CD4-positive, alpha-beta memory T cell (primary cell): Measurements from ENCODE around the gene CTSE. TPM values are rescaled to one million over a fixed set of nuclear protein-coding genes. Genes with fewer than 3 reads are reported as not detected.

Experiments used
- CTCF ChIA-PET: fragments of 350-600 bp; sonication (Branson Sonifier 250); formaldehyde crosslinking; loops from one replicate; lab custom pipeline; 2021; ENCODE audit warnings: inconsistent platforms; ENCODE audit not compliant: partially characterized antibody; lab: Charles Lee
- POLR2A ChIA-PET: fragments of 350-600 bp; sonication (Branson Sonifier 250); formaldehyde crosslinking; loops from one replicate; lab custom pipeline; 2021; ENCODE audit not compliant: partially characterized antibody; lab: Charles Lee
- DNase-seq, 5 donors: peaks; one replicate each; pipeline versions ENCODE4 v3.0.0 to v3.0.0-alpha.2; 2020 to 2022; ENCODE audit warnings: mixed read lengths in 1 of 5
- H3K27ac ChIP-seq: one replicate; pipeline ENCODE4 v1.7.0; 2013; ENCODE audit warnings: low read depth, low read length
- H3K27me3 ChIP-seq: 2 replicates; pipeline ENCODE4 v1.7.0; 2013; ENCODE audit warnings: mild to moderate bottlenecking, low read length, moderate library complexity; ENCODE audit not compliant: insufficient read depth
- H3K36me3 ChIP-seq: 2 replicates; pipeline ENCODE4 v1.7.0; 2013; ENCODE audit warnings: mild to moderate bottlenecking, low read length, moderate library complexity; ENCODE audit not compliant: insufficient read depth
- H3K4me1 ChIP-seq: 2 replicates; pipeline ENCODE4 v1.7.0; 2013; ENCODE audit warnings: mild to moderate bottlenecking, low read length, moderate library complexity; ENCODE audit not compliant: insufficient read depth
- H3K4me3 ChIP-seq, 2 donors: one replicate each; pipeline ENCODE4 v1.7.0; 2013; ENCODE audit warnings: low read length in 2 of 2, mild to moderate bottlenecking in 1 of 2
- H3K9me3 ChIP-seq, 2 donors: one replicate each; pipeline ENCODE4 v1.7.0; 2013; ENCODE audit warnings: low read length in 2 of 2, control low read depth in 1 of 2; ENCODE audit not compliant: control insufficient read depth in 1 of 2
- H3K27ac Mint-ChIP-seq, 7 donors: one replicate each; pipeline ENCODE4 v1.8.0; 2020 to 2021; ENCODE audit warnings: mixed read lengths in 7 of 7, mild to moderate bottlenecking in 6 of 7, inconsistent platforms in 3 of 7, moderate library complexity in 3 of 7
- H3K27me3 Mint-ChIP-seq, 2 donors: one replicate each; pipeline ENCODE4 v1.8.0; 2020 to 2021; ENCODE audit warnings: mixed read lengths in 2 of 2
- H3K36me3 Mint-ChIP-seq, 2 donors: one replicate each; pipeline ENCODE4 v1.8.0; 2020 to 2021; ENCODE audit warnings: mixed read lengths in 2 of 2, inconsistent platforms in 1 of 2, mild to moderate bottlenecking in 1 of 2
- H3K4me1 Mint-ChIP-seq, 4 donors: one replicate each; pipeline ENCODE4 v1.8.0; 2020 to 2021; ENCODE audit warnings: mixed read lengths in 4 of 4, mild to moderate bottlenecking in 1 of 4
- H3K4me3 Mint-ChIP-seq, 8 donors: one replicate each; pipeline ENCODE4 v1.8.0; 2020 to 2021; ENCODE audit warnings: mixed read lengths in 8 of 8, mild to moderate bottlenecking in 7 of 8, moderate library complexity in 6 of 8, inconsistent platforms in 3 of 8
- H3K9me3 Mint-ChIP-seq, 8 donors: one replicate each; pipeline ENCODE4 v1.8.0; 2020 to 2021; ENCODE audit warnings: mixed read lengths in 8 of 8, mild to moderate bottlenecking in 5 of 8, inconsistent platforms in 3 of 8, moderate library complexity in 1 of 8
- intact Hi-C: fragments of 100-400 bp; cut with micrococcal nuclease; formaldehyde crosslinking; loops from one replicate; pipeline ENCODE4 v1.15.1; 2023
- polyA plus RNA-seq, 2 donors: library from polyadenylated mRNA; unstranded; fragments of 300-500 nt; fragmentation: Illumina TruSeq; gene quantifications; one replicate each; pipeline ENCODE4 v1.2.3, GENCODE V29; 2021
- total RNA-seq, 2 experiments: library from RNA; stranded (reverse); gene quantifications; one replicate each; pipeline ENCODE4 v1.2.3, GENCODE V29; 2021

CTSE gene
- total and polyA plus RNA-seq, 4 experiments from 2014 or later, result not detected

- H3K27ac Mint-ChIP-seq, result no peak overlapping the region
- peaks cover 8 to 10% of the 10 kb centered on the region in 2 donors for H3K27me3 Mint-ChIP-seq
- no peaks in the 10 kb centered on the region for H3K36me3 Mint-ChIP-seq
- Histone ChIP-seq H3K4me3 (no peak overlapping the region), H3K9me3 (no peaks in the 10 kb centered on the region), H3K4me1 (no peaks in the 10 kb centered on the region), H3K36me3 (no peaks in the 10 kb centered on the region), H3K27me3 (no peaks in the 10 kb centered on the region), H3K27ac (no peak overlapping the region)
- DNase-seq, result no peak
- H3K9me3 Mint-ChIP-seq, result no peaks in the 10 kb centered on the region
- no peaks in the 10 kb centered on the region for H3K4me1 Mint-ChIP-seq
- H3K4me3 Mint-ChIP-seq, result no peak overlapping the region
- CTCF ChIA-PET, result interaction anchor here (1.2 kb wide), 1 partner anchor 14 kb away, joined by 4 read pairs; no protein-coding TSS in a partner anchor
- intact Hi-C loops, result no loop called here
- POLR2A ChIA-PET, result no interaction called here
Measured at GRCh38 chr1:205962821-205963221, 60.9 kb downstream of the CTSE start.

- Histone ChIP-seq H3K27me3 (no peaks in the 10 kb centered on the region), H3K4me1 (no peaks in the 10 kb centered on the region), H3K9me3 (no peaks in the 10 kb centered on the region), H3K27ac (no peak overlapping the region), H3K4me3 (no peak overlapping the region), H3K36me3 (no peaks in the 10 kb centered on the region)
- ChIA-PET POLR2A (no interaction called here), CTCF (interaction anchor here (0.8 to 1.2 kb wide), 2 partner anchors 15 kb away, joined by 4 to 5 read pairs; no protein-coding TSS in a partner anchor)
- H3K9me3 Mint-ChIP-seq, result no peaks in the 10 kb centered on the region
- H3K27ac Mint-ChIP-seq, result peak overlapping the region in 1 of 7 donors; percentile 22
- H3K4me1 Mint-ChIP-seq, result no peaks in the 10 kb centered on the region
- no peak overlapping the region for H3K4me3 Mint-ChIP-seq
- H3K36me3 Mint-ChIP-seq, result no peaks in the 10 kb centered on the region
- peaks cover 8 to 10% of the 10 kb centered on the region in 2 donors for H3K27me3 Mint-ChIP-seq
- no peak for DNase-seq
- intact Hi-C loops, result no loop called here
Measured at GRCh38 chr1:205961991-205962820, 61.5 kb downstream of the CTSE start.

GRCh38 chr1:205961405-205961804, 62.3 kb downstream of the CTSE start:
- no peak overlapping the region for H3K4me3 Mint-ChIP-seq
- no peaks in the 10 kb centered on the region for H3K36me3 Mint-ChIP-seq
- no peaks in the 10 kb centered on the region for H3K27me3 ChIP-seq
- no peaks in the 10 kb centered on the region for H3K4me1 Mint-ChIP-seq
- no peaks in the 10 kb centered on the region for H3K9me3 ChIP-seq
- DNase-seq, result no peak
- H3K27me3 Mint-ChIP-seq, result peaks cover 8 to 10% of the 10 kb centered on the region in 2 donors
- H3K4me1 ChIP-seq, result no peaks in the 10 kb centered on the region
- intact Hi-C loops, result no loop called here
- H3K4me3 ChIP-seq, result no peak overlapping the region
- POLR2A ChIA-PET, result no interaction called here
- no peak overlapping the region for H3K27ac ChIP-seq
- H3K9me3 Mint-ChIP-seq, result no peaks in the 10 kb centered on the region
- CTCF ChIA-PET, result interaction anchor here (0.8 kb wide), 1 partner anchor 16 kb away, joined by 5 read pairs; no protein-coding TSS in a partner anchor
- H3K27ac Mint-ChIP-seq, result no peak overlapping the region
- H3K36me3 ChIP-seq, result no peaks in the 10 kb centered on the region

GRCh38 chr1:205959789-205960188, 63.9 kb downstream of the CTSE start:
- no peak for DNase-seq

More at GRCh38 chr1:205959789-205960188, 63.9 kb downstream of the CTSE start:
- intact Hi-C loops, result no loop called here
- Mint-ChIP-seq H3K4me3 (no peak overlapping the region), H3K4me1 (no peaks in the 10 kb centered on the region), H3K27me3 (peaks cover 8 to 10% of the 10 kb centered on the region in 2 donors), H3K36me3 (no peaks in the 10 kb centered on the region), H3K9me3 (no peaks in the 10 kb centered on the region), H3K27ac (no peak overlapping the region)
- Histone ChIP-seq H3K4me1 (no peaks in the 10 kb centered on the region), H3K27ac (no peak overlapping the region), H3K27me3 (no peaks in the 10 kb centered on the region), H3K36me3 (no peaks in the 10 kb centered on the region), H3K9me3 (no peaks in the 10 kb centered on the region), H3K4me3 (no peak overlapping the region)
- POLR2A ChIA-PET, result no interaction called here
- CTCF ChIA-PET, result interaction anchor here (1.4 to 3.0 kb wide), 2 partner anchors 8 to 18 kb away, joined by 5 to 14 read pairs; no protein-coding TSS in a partner anchor

Other genes starting within 250 kb of the CTSE start
- gene RAB29, start 248.4 kb downstream of the CTSE start, total RNA-seq, result 10 to 100 TPM; 59.7 to 62.0 TPM
- 100 to 1,000 TPM in 1 of 2 donors, 10 to 100 TPM in 1; 96.6 to 102 TPM for gene RAB29, start 248.4 kb downstream of the CTSE start, polyA plus RNA-seq
- 10 to 100 TPM; 26.1 to 26.3 TPM for gene SLC41A1, start 210.7 kb downstream of the CTSE start, total RNA-seq
- 10 to 100 TPM in 1 of 2 donors, 1 to 10 TPM in 1; 9.1 to 14.3 TPM for gene SLC41A1, start 210.7 kb downstream of the CTSE start, polyA plus RNA-seq
- gene PM20D1, start 173.8 kb downstream of the CTSE start, total RNA-seq, result 1 to 10 TPM; 1.8 to 1.9 TPM
- gene PM20D1, start 173.8 kb downstream of the CTSE start, polyA plus RNA-seq, result 1 to 10 TPM; 1.4 to 1.9 TPM
- not detected for gene SLC26A9, start 80.4 kb downstream of the CTSE start, total RNA-seq
- not detected for gene SLC26A9, start 80.4 kb downstream of the CTSE start, polyA plus RNA-seq
- 1 to 10 TPM in 1 of 2 experiments, under 1 TPM in 1; 0.78 to 1.2 TPM for gene RAB7B, start 20.5 kb downstream of the CTSE start, total RNA-seq
- not detected for gene RAB7B, start 20.5 kb downstream of the CTSE start, polyA plus RNA-seq
- under 1 TPM; 0.55 TPM for gene RHEX, start 29.3 kb upstream of the CTSE start, total RNA-seq
- under 1 TPM in 1 of 2 donors, not detected in 1; 0.30 TPM for gene RHEX, start 29.3 kb upstream of the CTSE start, polyA plus RNA-seq
- not detected for gene AVPR1B, start 93.5 kb upstream of the CTSE start, total RNA-seq
- not detected for gene AVPR1B, start 93.5 kb upstream of the CTSE start, polyA plus RNA-seq
- 1 to 10 TPM in 1 of 2 experiments, under 1 TPM in 1; 1.00 to 1.4 TPM for gene FAM72A, start 178.9 kb upstream of the CTSE start, total RNA-seq
- gene FAM72A, start 178.9 kb upstream of the CTSE start, polyA plus RNA-seq, result under 1 TPM in 1 of 2 donors, not detected in 1; 0.29 TPM
- gene SRGAP2, start 179.6 kb upstream of the CTSE start, total RNA-seq, result 10 to 100 TPM; 49.0 to 56.6 TPM
- 10 to 100 TPM in 1 of 2 donors, 1 to 10 TPM in 1; 2.7 to 18.4 TPM for gene SRGAP2, start 179.6 kb upstream of the CTSE start, polyA plus RNA-seq